GM18498 (cell line): Measurements from ENCODE around the gene DUOXA1.
"Not testable (repeated sequence)": the region's sequence is repeated elsewhere in the genome, so short reads cannot be mapped to it uniquely, and the experiment has no call there.

ENCODE experiments used
- ATAC-seq: cut with Tn5 transposase; IDR thresholded peaks from one replicate; pipeline ENCODE4 v1.9.1; 2021; ENCODE audit warnings: mild to moderate bottlenecking, moderate library complexity; ENCODE audit not compliant: unreplicated experiment

DUOXA1 gene

GRCh38 chr15:45151998-45152828 lies 22.5 kb upstream of the DUOXA1 start:
- ATAC-seq = no peak

DNA sequence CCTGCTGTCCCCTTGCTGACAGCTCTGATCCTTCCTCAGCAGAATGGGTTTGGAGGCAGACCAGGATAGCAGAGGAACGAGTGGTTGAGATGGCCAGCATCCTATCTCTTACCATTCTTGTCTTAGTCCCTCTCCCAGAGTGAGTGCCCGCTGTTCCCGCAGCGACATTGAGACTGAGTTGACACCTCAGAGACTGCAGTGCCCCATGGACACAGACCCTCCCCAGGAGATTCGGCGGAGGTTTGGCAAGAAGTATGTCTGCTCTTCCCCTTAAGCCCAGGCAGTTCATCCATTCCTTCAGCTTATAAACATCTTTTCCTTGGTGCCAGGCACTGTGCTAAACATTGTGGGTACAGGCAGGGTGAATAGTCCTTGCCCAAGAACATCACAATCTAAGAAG lies 21.3 kb upstream of the DUOXA1 start:
- ATAC-seq = no peak

GRCh38 chr15:45150481-45150880 lies 20.8 kb upstream of the DUOXA1 start:
- ATAC-seq = no peak

DNA sequence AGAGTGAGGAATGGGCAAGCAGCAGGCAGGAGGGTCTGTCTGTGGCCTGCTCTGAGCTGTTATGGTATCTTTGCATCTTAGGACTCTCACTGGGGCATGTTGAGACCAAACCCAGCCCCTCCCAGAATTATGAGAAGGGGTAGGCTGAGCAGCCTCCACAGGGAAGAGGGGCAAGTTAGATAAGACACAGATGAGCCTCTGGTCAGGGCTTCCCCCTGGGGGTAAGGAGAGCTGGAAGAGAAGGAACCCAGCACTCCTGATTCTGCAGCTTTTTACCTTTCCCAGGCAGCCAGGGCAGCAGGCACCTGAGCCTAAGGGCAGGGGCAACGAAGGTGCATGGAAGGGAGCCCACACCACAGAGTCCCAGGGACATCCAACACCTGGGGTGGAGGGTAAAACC lies 19.4 kb upstream of the DUOXA1 start:
- ATAC-seq = no peak

- no peak for ATAC-seq
Observed at GRCh38 chr15:45148076-45149059, 18.7 kb upstream of the DUOXA1 start.

DNA sequence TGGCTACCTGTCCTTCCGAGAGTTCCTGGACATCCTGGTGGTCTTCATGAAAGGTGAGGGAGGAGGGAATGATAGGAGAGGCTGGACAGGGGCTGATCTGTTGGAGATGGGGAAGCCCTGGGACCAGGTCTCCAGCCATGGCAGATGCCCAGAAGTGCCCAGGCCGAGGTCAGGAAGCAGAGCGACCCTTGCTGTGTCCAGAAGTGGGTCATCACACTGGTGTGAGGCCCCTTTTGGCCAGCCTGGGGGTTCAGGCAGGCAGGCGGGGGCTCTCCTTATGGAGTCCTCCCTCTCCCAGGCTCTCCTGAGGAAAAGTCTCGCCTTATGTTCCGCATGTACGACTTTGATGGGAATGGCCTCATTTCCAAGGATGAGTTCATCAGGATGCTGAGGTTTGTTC lies 17.9 kb upstream of the DUOXA1 start:
- ATAC-seq = no peak

DNA sequence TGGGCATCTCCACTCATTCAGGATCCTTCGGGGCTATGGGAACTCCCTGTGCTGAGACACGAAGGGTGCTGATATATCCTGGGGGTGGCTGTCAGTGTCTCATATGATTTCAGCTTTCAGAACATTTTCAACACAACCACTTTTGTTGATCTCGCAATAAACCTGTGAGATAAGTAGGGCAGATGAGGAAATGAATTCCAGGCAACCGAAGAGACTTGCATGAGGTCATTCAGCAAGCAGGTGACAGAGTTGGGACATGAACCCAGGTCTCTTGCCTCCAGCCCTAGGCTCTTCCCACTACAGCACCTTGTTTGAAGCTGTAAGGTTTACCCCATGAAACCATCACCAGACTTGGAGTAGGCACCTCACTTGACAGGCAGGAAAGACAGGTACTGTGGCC lies 16.7 kb upstream of the DUOXA1 start:
- ATAC-seq = no peak

- ATAC-seq = no peak
Observed at GRCh38 chr15:45144775-45145174, 15.1 kb upstream of the DUOXA1 start.

DNA sequence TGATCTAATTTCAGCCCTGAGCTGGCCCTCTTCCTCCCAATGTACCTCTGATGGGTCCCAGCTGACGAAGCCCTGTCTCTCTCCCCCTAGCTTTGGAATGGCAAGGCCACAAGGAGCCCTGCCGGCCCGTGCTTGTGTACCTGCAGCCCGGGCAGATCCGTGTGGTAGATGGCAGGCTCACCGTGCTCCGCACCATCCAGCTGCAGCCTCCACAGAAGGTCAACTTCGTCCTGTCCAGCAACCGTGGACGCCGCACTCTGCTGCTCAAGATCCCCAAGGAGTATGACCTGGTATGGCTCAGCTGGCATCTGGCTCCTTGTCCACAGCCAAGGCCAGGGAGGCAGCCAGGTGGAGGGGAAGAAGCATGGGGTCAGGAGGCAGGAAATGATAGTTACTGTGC lies 14.3 kb upstream of the DUOXA1 start:
- no peak for ATAC-seq

DNA sequence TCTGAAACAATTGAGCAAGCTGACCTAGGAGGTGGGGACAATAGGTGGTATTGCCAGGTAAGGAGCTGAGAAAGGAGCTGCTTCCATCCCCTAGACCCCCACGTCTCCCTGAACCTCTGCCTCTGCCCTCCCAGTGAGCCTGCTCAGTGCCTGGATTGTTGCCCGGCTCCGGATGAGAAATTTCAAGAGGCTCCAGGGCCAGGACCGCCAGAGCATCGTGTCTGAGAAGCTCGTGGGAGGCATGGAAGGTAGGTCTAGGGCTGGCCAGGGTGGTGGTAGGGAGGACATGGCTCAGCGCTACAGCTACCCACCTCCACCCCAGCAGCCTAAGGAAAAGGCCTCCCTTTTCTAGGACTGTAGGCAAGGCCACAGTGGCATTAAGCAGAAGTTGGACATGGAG lies 13.4 kb upstream of the DUOXA1 start:
- no peak for ATAC-seq

GRCh38 chr15:45141386-45141785 lies 11.7 kb upstream of the DUOXA1 start:
- no peak for ATAC-seq

DNA sequence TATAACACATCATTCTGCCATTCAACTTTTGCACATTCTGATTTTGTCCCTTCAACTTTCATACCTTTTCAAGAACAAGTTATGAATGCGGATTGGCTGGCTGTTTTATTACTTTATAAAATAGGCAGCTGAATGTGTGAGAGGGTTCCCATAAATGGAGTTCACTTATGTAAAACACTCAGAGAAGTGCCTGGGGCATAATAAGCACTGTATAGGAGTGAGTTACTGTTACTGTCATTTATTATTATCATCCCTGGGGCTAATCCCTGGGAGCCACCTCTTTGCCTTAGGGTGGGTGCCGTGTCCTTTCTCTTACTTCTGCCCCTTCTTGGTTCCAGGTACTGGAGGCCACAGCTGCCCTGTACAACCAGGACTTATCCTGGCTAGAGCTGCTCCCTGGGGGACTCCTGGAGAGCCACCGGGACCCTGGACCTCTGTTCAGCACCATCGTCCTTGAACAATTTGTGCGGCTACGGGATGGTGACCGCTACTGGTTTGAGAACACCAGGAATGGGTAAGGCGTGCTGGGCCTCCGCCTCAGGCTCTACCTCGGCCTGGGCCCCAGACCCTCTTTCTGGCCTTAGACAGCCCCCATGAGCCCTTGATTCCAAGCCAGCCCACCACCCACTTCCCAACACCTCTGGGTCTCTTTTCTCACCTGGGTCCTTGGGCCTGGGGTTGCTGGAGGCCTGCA lies 11.0 kb upstream of the DUOXA1 start:
- no peak for ATAC-seq

- no peak for ATAC-seq
Observed at GRCh38 chr15:45139770-45140169, 10.1 kb upstream of the DUOXA1 start.

- ATAC-seq = no peak
Observed at GRCh38 chr15:45138814-45139765, 9.4 kb upstream of the DUOXA1 start.

DNA sequence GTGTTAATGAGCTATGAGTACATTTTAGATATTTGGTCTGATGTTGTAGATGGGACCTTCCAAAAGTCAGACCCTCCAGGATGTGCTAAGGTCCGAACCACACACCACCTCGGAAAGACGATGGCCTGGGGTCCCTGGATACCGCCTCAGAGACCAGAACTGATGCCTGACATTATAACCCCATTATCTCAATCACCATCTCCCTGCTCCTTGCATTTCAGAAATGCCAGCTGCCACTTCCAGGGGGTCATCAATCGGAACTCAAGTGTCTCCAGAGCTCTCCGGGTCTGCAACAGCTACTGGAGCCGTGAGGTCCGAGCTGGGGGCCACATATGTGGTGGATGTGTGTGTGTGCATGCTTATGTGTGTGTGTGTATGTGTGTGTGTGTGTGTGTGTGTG lies 8.0 kb upstream of the DUOXA1 start:
- no peak for ATAC-seq

- ATAC-seq = no peak
Observed at GRCh38 chr15:45136378-45136764, 6.7 kb upstream of the DUOXA1 start.

DNA sequence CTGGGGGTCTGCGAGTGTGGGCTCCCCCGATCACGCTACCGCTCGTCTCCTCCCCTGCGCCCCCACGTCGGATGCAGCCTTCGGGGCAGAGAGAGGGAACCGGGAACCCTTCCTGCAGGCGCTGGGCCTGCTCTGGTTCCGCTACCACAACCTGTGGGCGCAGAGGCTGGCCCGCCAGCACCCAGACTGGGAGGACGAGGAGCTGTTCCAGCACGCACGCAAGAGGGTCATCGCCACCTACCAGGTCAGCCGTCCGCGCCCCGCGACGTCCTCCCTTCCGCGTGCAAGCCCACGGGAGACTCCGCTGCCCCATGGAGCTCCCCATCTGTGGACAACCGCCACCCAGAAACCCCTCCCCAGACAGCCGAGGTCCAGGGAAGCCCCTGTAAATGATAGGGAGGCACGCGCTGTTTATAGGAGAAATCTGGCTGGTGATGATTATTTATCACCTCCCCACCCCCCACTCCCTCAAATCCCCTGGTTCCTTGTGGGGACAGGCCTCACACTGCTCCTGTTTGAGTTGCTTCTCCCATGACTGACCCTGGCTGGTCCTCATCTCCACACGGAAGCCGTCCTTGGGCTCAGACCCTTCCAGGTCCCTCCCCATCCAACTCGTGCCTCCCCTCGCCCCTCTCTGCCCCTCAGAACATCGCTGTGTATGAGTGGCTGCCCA lies 6.2 kb upstream of the DUOXA1 start:
- ATAC-seq = not testable (repeated sequence)

- ATAC-seq = no peak
Observed at GRCh38 chr15:45134682-45135604, 5.3 kb upstream of the DUOXA1 start.

DNA sequence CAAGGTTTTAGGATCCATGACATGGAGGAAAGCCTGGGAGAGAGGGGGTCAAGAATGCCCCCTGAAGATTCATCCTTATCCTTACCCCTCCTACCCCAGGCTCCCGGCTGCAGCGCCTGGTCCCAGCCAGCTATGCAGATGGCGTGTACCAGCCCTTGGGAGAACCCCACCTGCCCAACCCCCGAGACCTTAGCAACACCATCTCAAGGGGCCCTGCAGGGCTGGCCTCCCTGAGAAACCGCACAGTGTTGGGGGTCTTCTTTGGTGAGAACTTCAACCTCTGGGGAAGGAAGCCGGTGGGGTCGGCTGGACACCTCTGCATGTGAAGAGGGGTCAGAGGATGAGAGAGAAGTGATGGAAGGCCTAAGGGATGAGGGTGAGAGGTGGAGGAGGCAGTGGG lies 4.4 kb upstream of the DUOXA1 start:
- no peak for ATAC-seq
